Stimulated activated naive B cell treated with anti-CD40 and anti-IgM and Interleukin-4, amounts not matched to agents 10 μg/mL and 1 μg/mL and 100 μg/mL, for 72 hours (primary cell): ENCODE measurements around the gene ZNF831.

Experiments
- ATAC-seq, 2 donors: fragments of 150-1000 bp; cut with Tn5 transposase; replicated peaks; 2 replicates each; pipeline ENCODE4 v1.10.0; 2021; ENCODE audit warnings: moderate library complexity in 1 of 2
- DNase-seq: peaks from one replicate; pipeline ENCODE4 v3.0.0; 2021
- H3K27ac Mint-ChIP-seq: one replicate; pipeline ENCODE4 v1.8.0; 2022; ENCODE audit warnings: mild to moderate bottlenecking, mixed read lengths
- H3K27me3 Mint-ChIP-seq, 2 donors: one replicate each; pipeline ENCODE4 v1.8.0; 2022; ENCODE audit warnings: mixed read lengths in 2 of 2
- H3K36me3 Mint-ChIP-seq, 2 donors: one replicate each; pipeline ENCODE4 v1.8.0; 2022; ENCODE audit warnings: mixed read lengths in 2 of 2, mild to moderate bottlenecking in 1 of 2
- H3K4me1 Mint-ChIP-seq, 2 donors: one replicate each; pipeline ENCODE4 v1.8.0; 2022; ENCODE audit warnings: mixed read lengths in 2 of 2, mild to moderate bottlenecking in 1 of 2
- H3K4me3 Mint-ChIP-seq, 2 donors: one replicate each; pipeline ENCODE4 v1.8.0; 2022; ENCODE audit warnings: mild to moderate bottlenecking in 2 of 2, mixed read lengths in 2 of 2, moderate library complexity in 1 of 2
- H3K9me3 Mint-ChIP-seq, 2 donors: one replicate each; pipeline ENCODE4 v1.8.0; 2022; ENCODE audit warnings: mixed read lengths in 2 of 2, mild to moderate bottlenecking in 1 of 2

Gene ZNF831

GRCh38 chr20:59305908-59306655, 142.5 kb downstream of the ZNF831 start:
- ATAC-seq: no peak
- H3K27ac Mint-ChIP-seq: no peak overlapping the region
- no peaks in the 10 kb centered on the region for H3K9me3 Mint-ChIP-seq
- no peaks in the 10 kb centered on the region for H3K36me3 Mint-ChIP-seq
- no peak for DNase-seq
- no peaks in the 10 kb centered on the region for H3K4me1 Mint-ChIP-seq
- peaks cover 39 to 61% of the 10 kb centered on the region in 2 donors for H3K27me3 Mint-ChIP-seq
- no peak overlapping the region for H3K4me3 Mint-ChIP-seq

- Mint-ChIP-seq H3K27ac (no peak overlapping the region), H3K4me3 (no peak overlapping the region), H3K27me3 (peaks cover 38 to 49% of the 10 kb centered on the region in 2 donors), H3K36me3 (no peaks in the 10 kb centered on the region), H3K4me1 (no peaks in the 10 kb centered on the region), H3K9me3 (no peaks in the 10 kb centered on the region)
- ATAC-seq (no peak), DNase-seq (no peak)
Measured at GRCh38 chr20:59307270-59307669, 143.6 kb downstream of the ZNF831 start.
